ENCODE results near the gene HIP1. TPM values are rescaled to one million over a fixed set of nuclear protein-coding genes. Genes with fewer than 3 reads are reported as not detected.

HIP1 gene
- total and polyA plus RNA-seq, 9 of the 15 experiments (the other 6 are each of a cell fraction or from before 2014, with no cell fraction given): 2.4 to 13.7 (median 9.5) TPM

- no peak for TF ChIP-seq CHAMP1 (IDR thresholded peaks at IDR 0.05)
- no peak for TF ChIP-seq PHB (CRISPR knock-in tag; IDR thresholded peaks at IDR 0.05)
Observed at GRCh38 chr7:75596727-75597614, 141.8 kb downstream of the HIP1 start (continued).

GRCh38 chr7:75595766-75596165 lies 143.0 kb downstream of the HIP1 start:
- Histone ChIP-seq H3K9ac (ENCODE audit: insufficient read depth in 1 of 2, low read depth in 2 of 2, low read length in 2 of 2) (no peak overlapping the region), H2AFZ (ENCODE audit: low read depth, low read length) (no peak overlapping the region), H3K36me3 (ENCODE audit: control insufficient read depth, insufficient read depth, low read length) (no peaks in the 10 kb centered on the region), H4K20me1 (replicated peaks; ENCODE audit: control insufficient read depth, insufficient read depth, low read length) (no peaks in the 10 kb centered on the region), H3K27me3 (ENCODE audit: control insufficient read depth in 2 of 2, insufficient read depth in 2 of 2, low read length in 2 of 2) (no peaks in the 10 kb centered on the region), H3K4me3 (no peak overlapping the region), H3K4me1 (replicated peaks in 1 of 2; ENCODE audit: control insufficient read depth in 2 of 2, insufficient read depth in 2 of 2, low read length in 2 of 2) (peaks cover 10 to 14% of the 10 kb centered on the region in 2 experiments; a peak in 4 of 5 replicates), H3K9me1 (ENCODE audit: control insufficient read depth, insufficient read depth, low read length) (no peaks in the 10 kb centered on the region), H3K27ac (ENCODE audit: extremely low read depth, low read depth, low read length) (no peak overlapping the region), H3K9me3 (replicated peaks; ENCODE audit: control insufficient read depth, insufficient read depth, low read depth, low read length) (no peaks in the 10 kb centered on the region), H3K79me2 (ENCODE audit: control insufficient read depth, insufficient read depth, low read length) (no peaks in the 10 kb centered on the region), H3K4me2 (ENCODE audit: insufficient read depth, low read length) (no peak overlapping the region)
- BruUV-seq (replicated peaks): no TSS peak
- 75% methylated on average over 4 of the region's 4 CpGs for WGBS (ENCODE audit: insufficient coverage, low coverage, missing lambda C conversion rate)
- in situ Hi-C loops (cut with MboI): no loop called here
- TF ChIP-seq ZBTB33 (CRISPR knock-in tag; IDR thresholded peaks at IDR 0.05): 0 out of 2 replicates have a peak, but pooled peaks have one; percentile 67
- 0 out of 2 replicates have a peak, but pooled peaks have one; percentile 45 for TF ChIP-seq ADNP (tag; IDR thresholded peaks at IDR 0.05)
- no peak for TF ChIP-seq PREB (CRISPR knock-in tag; IDR thresholded peaks at IDR 0.05)
- no peak for TF ChIP-seq MEIS2 (IDR thresholded peaks at IDR 0.05; ENCODE audit: partially characterized antibody)
- DNase-seq (ENCODE audit: extremely low read depth in 1 of 4, low spot score in 3 of 4): no peak
- CTCF ChIA-PET (ENCODE audit: low intra/inter-chr PET ratio): no interaction called here
- POLR2A ChIA-PET: interaction anchor here (1.8 kb wide), 1 partner anchor 10 kb away, joined by 7 read pairs; no protein-coding TSS in a partner anchor
- no peak for FAIRE-seq
- ATAC-seq: no peak
- intact Hi-C loops (cut with micrococcal nuclease): no loop called here
